GM23338 (cell line): ENCODE results near the gene OBSCN. TPM values are rescaled to one million over a fixed set of nuclear protein-coding genes. Genes with fewer than 3 reads are reported as not detected.

Experiments
- ATAC-seq: fragments of 200-7000 bp; cut with Tn5 transposase; 3 replicates; pipeline ENCODE4 v1.9.1; 2020
- DNase-seq: peaks from one replicate; pipeline ENCODE4 v3.0.0-alpha.2; 2015; ENCODE audit warnings: low spot score
- H2AFZ ChIP-seq: fragments of 200-600 bp; sonication (generic); 2 replicates; pipeline ENCODE4 v1.8.0; 2016; ENCODE audit warnings: antibody characterized with exemption, mild to moderate bottlenecking, moderate library complexity
- H3F3A ChIP-seq: fragments of 200-600 bp; sonication (generic); replicated peaks from 2 replicates; pipeline ENCODE4 v1.8.0; 2017; ENCODE audit warnings: antibody characterized with exemption, mixed run types, low read depth
- H3K27ac ChIP-seq: fragments of 200-600 bp; sonication (generic); 2 replicates; pipeline ENCODE4 v1.6.1; 2016; ENCODE audit warnings: low read depth
- H3K27me3 ChIP-seq: fragments of 200-600 bp; sonication (generic); 2 replicates; pipeline ENCODE4 v1.8.0; 2016; ENCODE audit warnings: mild to moderate bottlenecking, mixed run types, moderate library complexity; ENCODE audit not compliant: insufficient read depth
- H3K36me3 ChIP-seq: fragments of 200-600 bp; sonication (generic); 2 replicates; pipeline ENCODE4 v1.8.0; 2016; ENCODE audit warnings: mild to moderate bottlenecking; ENCODE audit not compliant: insufficient read depth
- H3K4me1 ChIP-seq: fragments of 200-600 bp; sonication (generic); 2 replicates; pipeline ENCODE4 v1.8.0; 2016; ENCODE audit warnings: mild to moderate bottlenecking, moderate library complexity; ENCODE audit not compliant: insufficient read depth
- H3K4me2 ChIP-seq: fragments of 200-600 bp; sonication (generic); 2 replicates; pipeline ENCODE4 v1.7.1; 2017; ENCODE audit warnings: mixed run types
- H3K4me3 ChIP-seq: fragments of 200-600 bp; sonication (generic); 2 replicates; pipeline ENCODE4 v1.6.1; 2016; ENCODE audit warnings: mixed run types
- H3K79me2 ChIP-seq: fragments of 200-600 bp; sonication (generic); replicated peaks from 2 replicates; pipeline ENCODE4 v1.8.0; 2017; ENCODE audit warnings: mild to moderate bottlenecking; ENCODE audit not compliant: insufficient read depth
- H3K9me2 ChIP-seq: fragments of 200-600 bp; sonication (generic); 2 replicates; pipeline ENCODE4 v1.8.0; 2017; ENCODE audit not compliant: insufficient read depth
- H4K20me1 ChIP-seq: fragments of 200-600 bp; sonication (generic); replicated peaks from 2 replicates; pipeline ENCODE4 v1.8.0; 2017; ENCODE audit warnings: mild to moderate bottlenecking; ENCODE audit not compliant: insufficient read depth
- H3K27ac Mint-ChIP-seq: 2 replicates; pipeline ENCODE4 v1.8.0; 2020; ENCODE audit warnings: inconsistent platforms, mild to moderate bottlenecking, moderate library complexity, mixed read lengths
- H3K27me3 Mint-ChIP-seq: 3 replicates; pipeline ENCODE4 v1.8.0; 2022; ENCODE audit warnings: low read depth, mild to moderate bottlenecking, moderate library complexity, mixed read lengths, inconsistent platforms; ENCODE audit not compliant: insufficient read depth, poor library complexity
- H3K36me3 Mint-ChIP-seq: 3 replicates; pipeline ENCODE4 v1.8.0; 2021; ENCODE audit warnings: low read depth, mild to moderate bottlenecking, inconsistent platforms, moderate library complexity, mixed read lengths
- H3K4me1 Mint-ChIP-seq: 3 replicates; pipeline ENCODE4 v1.8.0; 2020; ENCODE audit warnings: mild to moderate bottlenecking, inconsistent platforms, mixed read lengths
- H3K4me3 Mint-ChIP-seq: 3 replicates; pipeline ENCODE4 v1.8.0; 2021; ENCODE audit warnings: moderate library complexity, mild to moderate bottlenecking, inconsistent platforms, mixed read lengths
- H3K9me3 Mint-ChIP-seq: 3 replicates; pipeline ENCODE4 v1.8.0; 2020; ENCODE audit warnings: moderate library complexity, mild to moderate bottlenecking, inconsistent platforms, mixed read lengths
- CTCF ChIP-seq, 2 experiments: fragments of 200-600 bp in 1 of 2; sonication (generic) in 1 of 2; conservative IDR thresholded peaks; 2 replicates each; pipeline versions ENCODE4 v1.5.1 to v1.6.1; 2016 to 2017; ENCODE audit warnings: antibody characterized with exemption in 2 of 2, low read depth in 2 of 2, mild to moderate bottlenecking in 2 of 2, moderate library complexity in 1 of 2
- JUNB ChIP-seq: IDR thresholded peaks from one replicate; pipeline ENCODE4 v1.6.1; 2016; ENCODE audit warnings: antibody characterized with exemption; ENCODE audit not compliant: unreplicated experiment
- NANOG ChIP-seq: IDR thresholded peaks from 2 replicates; pipeline ENCODE4 v1.6.1; 2016; ENCODE audit warnings: antibody characterized with exemption, borderline replicate concordance
- ZNF331 ChIP-seq: fragments of 250-450 bp; sonication (Bioruptor Pico); IDR thresholded peaks from 2 replicates; pipeline ENCODE4 v1.5.0; 2020; ENCODE audit warnings: low read depth, mild to moderate bottlenecking, moderate library complexity
- polyA plus RNA-seq: library from polyadenylated mRNA; unstranded; fragments of >200 nt; fragmentation: Nextera tagmentation; extraction: Ambion mirVana; gene quantifications from 2 replicates; pipeline ENCODE4 v1.2.1, GENCODE V29; 2016
- total RNA-seq: library from RNA; depleted of rRNA; stranded (reverse); fragments of >200 nt; shearing (Covaris generic); gene quantifications from 2 replicates; pipeline ENCODE4 v1.2.3, GENCODE V29; 2014

Gene OBSCN
- total and polyA plus RNA-seq, 2 experiments from 2014 or later, result 8.4 to 38.5 TPM

GRCh38 chr1:228405979-228406228, 198.1 kb downstream of the OBSCN start (continued):
- no peak for TF ChIP-seq CTCF (conservative IDR thresholded peaks at IDR 0.05; ENCODE audit: low read depth in 2 of 2)

GRCh38 chr1:228407106-228408040, 199.5 kb downstream of the OBSCN start:
- H3K4me3 ChIP-seq, result peak overlapping the region; percentile 84
- H4K20me1 ChIP-seq, result peaks cover 23% of the 10 kb centered on the region
- Mint-ChIP-seq H3K27me3 (peaks cover 11% of the 10 kb centered on the region), H3K4me3 (peak overlapping the region; percentile 98), H3K36me3 (peaks cover 23% of the 10 kb centered on the region), H3K9me3 (no peaks in the 10 kb centered on the region), H3K27ac (no peak overlapping the region), H3K4me1 (peaks cover 23% of the 10 kb centered on the region)
- no peaks in the 10 kb centered on the region for H3K9me2 ChIP-seq
- no peaks in the 10 kb centered on the region for H3K36me3 ChIP-seq
- peak; percentile 64 for ATAC-seq
- peak overlapping the region; percentile 92 for H3K4me2 ChIP-seq
- TF ChIP-seq NANOG, result no peak
- H2AFZ ChIP-seq, result peak overlapping the region; percentile 59
- 0 out of 2 replicates have a peak, but pooled peaks cover 4% of the 10 kb centered on the region for H3F3A ChIP-seq
- H3K27ac ChIP-seq, result peak overlapping the region; percentile 81; the same call in 1 of the 2 replicates
- H3K79me2 ChIP-seq, result peaks cover 40% of the 10 kb centered on the region
- peaks cover 5% of the 10 kb centered on the region; the same call in 1 of the 2 replicates for H3K27me3 ChIP-seq
- H3K4me1 ChIP-seq, result peaks cover 15% of the 10 kb centered on the region
- DNase-seq, result peak; percentile 61

GRCh38 chr1:228408041-228408868, 200.4 kb downstream of the OBSCN start:
- 0 out of 2 replicates have a peak, but pooled peaks cover 4% of the 10 kb centered on the region for H3F3A ChIP-seq
- peaks cover 6% of the 10 kb centered on the region for H3K27me3 Mint-ChIP-seq
- H3K4me1 Mint-ChIP-seq, result peaks cover 21% of the 10 kb centered on the region
- H3K27ac ChIP-seq, result no peak overlapping the region
- no peaks in the 10 kb centered on the region for H3K9me2 ChIP-seq
- DNase-seq, result no peak
- peak overlapping the region; percentile 92 for H3K4me2 ChIP-seq
- peaks cover 23% of the 10 kb centered on the region for H4K20me1 ChIP-seq
- peaks cover 31% of the 10 kb centered on the region for H3K79me2 ChIP-seq
- no peak for TF ChIP-seq ZNF331 (CRISPR knock-in tag)
- peak in 1 of 2 experiments; percentile 7; a peak in 1 of 4 replicates for TF ChIP-seq CTCF (conservative IDR thresholded peaks at IDR 0.05; ENCODE audit: low read depth in 2 of 2)
- no peak for TF ChIP-seq NANOG
- no peak for TF ChIP-seq JUNB
- H3K4me3 Mint-ChIP-seq, result peak overlapping the region; percentile 98
- H3K36me3 Mint-ChIP-seq, result peaks cover 14% of the 10 kb centered on the region
- no peak overlapping the region for H3K27ac Mint-ChIP-seq
- no peak overlapping the region for H2AFZ ChIP-seq
- peaks cover 13% of the 10 kb centered on the region for H3K27me3 ChIP-seq
- peaks cover 15% of the 10 kb centered on the region for H3K4me1 ChIP-seq
- no peaks in the 10 kb centered on the region for H3K9me3 Mint-ChIP-seq
- peak overlapping the region; percentile 84 for H3K4me3 ChIP-seq
- no peaks in the 10 kb centered on the region for H3K36me3 ChIP-seq
- no peak for ATAC-seq
